Lung (tissue), 12 donors: Measurements from ENCODE around the gene SERPINE3. TPM values are rescaled to one million over a fixed set of nuclear protein-coding genes. Genes with fewer than 3 reads are reported as not detected.

Experiments used
- ATAC-seq: fragments of 200-7000 bp; cut with Tn5 transposase; one replicate; pipeline ENCODE4 v1.9.1; 2020; ENCODE audit warnings: moderate number of reproducible peaks; ENCODE audit not compliant: insufficient read depth, low FRiP score
- DNase-seq, 3 donors: peaks; one replicate each; pipeline ENCODE4 v3.0.0-alpha.2; 2013 to 2017
- H3K27ac ChIP-seq, 2 donors: one replicate each; pipeline ENCODE4 v1.5.1; 2013; ENCODE audit warnings: mild to moderate bottlenecking in 2 of 2, moderate library complexity in 2 of 2, control low read depth in 1 of 2, inconsistent platforms in 1 of 2, low read depth in 1 of 2, low read length in 1 of 2
- H3K27me3 ChIP-seq, 3 donors: one replicate each; pipeline ENCODE4 v1.5.1; 2013; ENCODE audit warnings: low read length in 2 of 3; ENCODE audit not compliant: control insufficient read depth in 3 of 3, insufficient read depth in 3 of 3
- H3K36me3 ChIP-seq, 4 donors: one replicate each; pipeline ENCODE4 v1.5.1; 2013; ENCODE audit warnings: low read length in 4 of 4, mild to moderate bottlenecking in 1 of 4, moderate library complexity in 1 of 4; ENCODE audit not compliant: control insufficient read depth in 4 of 4, insufficient read depth in 4 of 4
- H3K4me1 ChIP-seq, 5 donors: one replicate each; pipeline ENCODE4 v1.5.1; 2013; ENCODE audit warnings: low read length in 5 of 5, mild to moderate bottlenecking in 2 of 5, moderate library complexity in 1 of 5; ENCODE audit not compliant: control insufficient read depth in 5 of 5, insufficient read depth in 5 of 5
- H3K4me3 ChIP-seq: one replicate; pipeline ENCODE4 v1.5.1; 2013; ENCODE audit warnings: mild to moderate bottlenecking, control low read depth, moderate library complexity
- H3K9ac ChIP-seq, 2 donors: one replicate each; pipeline ENCODE4 v1.5.1; 2013; ENCODE audit warnings: low read length in 2 of 2, control low read depth in 1 of 2; ENCODE audit not compliant: insufficient read depth in 1 of 2
- H3K9me3 ChIP-seq, 4 donors: one replicate each; pipeline ENCODE4 v1.5.1; 2013; ENCODE audit warnings: low read length in 3 of 4, mild to moderate bottlenecking in 1 of 4, moderate library complexity in 1 of 4; ENCODE audit not compliant: control insufficient read depth in 4 of 4, insufficient read depth in 3 of 4
- CTCF ChIP-seq: IDR thresholded peaks from 2 replicates; pipeline ENCODE4 v1.5.1; 2012; ENCODE audit warnings: mild to moderate bottlenecking; ENCODE audit errors: control extremely low read depth, extremely low read depth
- WGBS, 2 donors: extraction: QIAGEN DNeasy Blood & Tissue Kit; methylation state at CpG; one replicate each; pipeline ENCODE4 v1.1.7; 2013; 5-methylcytosine and 5-hydroxymethylcytosine counted together
- polyA plus RNA-seq, 2 donors: library from polyadenylated mRNA; stranded (reverse); fragments of 200-250 nt; gene quantifications; one replicate each; pipeline ENCODE4 v1.2.1, GENCODE V29; 2013
- total RNA-seq, 2 donors: library from RNA; depleted of rRNA in 1 of 2; stranded (reverse); fragments of >200 nt in 1 of 2; gene quantifications; one replicate each; pipeline ENCODE4 v1.2.1, GENCODE V29; 2014 to 2021
- donor health status: control.
- donor health status: control.
- donor health status: Bipolar disorder and iron deficiency.
- donor health status: healthy.
- donor health status: DM: yes; HTN: yes; CAD: no.

Gene SERPINE3
- total and polyA plus RNA-seq, 4 donors = not detected

GRCh38 chr13:51333826-51334225 lies 5.7 kb upstream of the SERPINE3 start:
- no peaks in the 10 kb centered on the region for H3K4me1 ChIP-seq
- H3K9me3 ChIP-seq = peaks cover 0 to 4% (median 0%) of the 10 kb centered on the region in 4 donors
- H3K4me3 ChIP-seq = no peak overlapping the region
- no peaks in the 10 kb centered on the region for H3K36me3 ChIP-seq
- TF ChIP-seq CTCF = no peak
- H3K9ac ChIP-seq = no peak overlapping the region
- DNase-seq (no peak), ATAC-seq (no peak)
- H3K27ac ChIP-seq = no peak overlapping the region
- no peaks in the 10 kb centered on the region for H3K27me3 ChIP-seq

GRCh38 chr13:51336746-51337145 lies 2.7 kb upstream of the SERPINE3 start:
- DNase-seq (no peak), ATAC-seq (no peak)
- Histone ChIP-seq H3K36me3 (no peaks in the 10 kb centered on the region), H3K9me3 (peaks cover 0 to 2% (median 0%) of the 10 kb centered on the region in 4 donors), H3K27ac (no peak overlapping the region), H3K4me1 (no peaks in the 10 kb centered on the region), H3K4me3 (no peak overlapping the region), H3K27me3 (no peaks in the 10 kb centered on the region), H3K9ac (no peak overlapping the region)
- 87 to 89% methylated on average over 5 of the region's 5 CpGs for WGBS, 2 donors
- no peak for TF ChIP-seq CTCF

GRCh38 chr13:51339952-51340732 lies 651 bp downstream of the SERPINE3 start:
- DNase-seq = no peak
- Histone ChIP-seq H3K9me3 (peaks cover 0 to 2% (median 0%) of the 10 kb centered on the region in 4 donors), H3K4me1 (no peaks in the 10 kb centered on the region), H3K27me3 (no peaks in the 10 kb centered on the region), H3K9ac (no peak overlapping the region), H3K4me3 (no peak overlapping the region), H3K36me3 (no peaks in the 10 kb centered on the region), H3K27ac (no peak overlapping the region)
- no peak for ATAC-seq
- 79 to 85% methylated on average over 4 of the region's 4 CpGs for WGBS, 2 donors
- no peak for TF ChIP-seq CTCF
